SK-N-SH (cell line): ENCODE measurements around the gene IQSEC3.

Source experiments
- NRF1 ChIP-seq: IDR thresholded peaks from 2 replicates; pipeline ENCODE4 v1.6.1; 2012; ENCODE audit warnings: low read depth, mild to moderate bottlenecking, low read length
- POLR2AphosphoS5 ChIP-seq: IDR thresholded peaks from 2 replicates; pipeline ENCODE4 v1.6.1; 2012; ENCODE audit warnings: low read depth, low read length
- TF ChIP-seq, protein P1 (sequence below): fragments of 200-600 bp; sonication (generic); IDR thresholded peaks from 2 replicates; pipeline ENCODE4 v1.6.1; 2017; ENCODE audit warnings: antibody characterized with exemption, mild to moderate bottlenecking, moderate library complexity

DNA sequence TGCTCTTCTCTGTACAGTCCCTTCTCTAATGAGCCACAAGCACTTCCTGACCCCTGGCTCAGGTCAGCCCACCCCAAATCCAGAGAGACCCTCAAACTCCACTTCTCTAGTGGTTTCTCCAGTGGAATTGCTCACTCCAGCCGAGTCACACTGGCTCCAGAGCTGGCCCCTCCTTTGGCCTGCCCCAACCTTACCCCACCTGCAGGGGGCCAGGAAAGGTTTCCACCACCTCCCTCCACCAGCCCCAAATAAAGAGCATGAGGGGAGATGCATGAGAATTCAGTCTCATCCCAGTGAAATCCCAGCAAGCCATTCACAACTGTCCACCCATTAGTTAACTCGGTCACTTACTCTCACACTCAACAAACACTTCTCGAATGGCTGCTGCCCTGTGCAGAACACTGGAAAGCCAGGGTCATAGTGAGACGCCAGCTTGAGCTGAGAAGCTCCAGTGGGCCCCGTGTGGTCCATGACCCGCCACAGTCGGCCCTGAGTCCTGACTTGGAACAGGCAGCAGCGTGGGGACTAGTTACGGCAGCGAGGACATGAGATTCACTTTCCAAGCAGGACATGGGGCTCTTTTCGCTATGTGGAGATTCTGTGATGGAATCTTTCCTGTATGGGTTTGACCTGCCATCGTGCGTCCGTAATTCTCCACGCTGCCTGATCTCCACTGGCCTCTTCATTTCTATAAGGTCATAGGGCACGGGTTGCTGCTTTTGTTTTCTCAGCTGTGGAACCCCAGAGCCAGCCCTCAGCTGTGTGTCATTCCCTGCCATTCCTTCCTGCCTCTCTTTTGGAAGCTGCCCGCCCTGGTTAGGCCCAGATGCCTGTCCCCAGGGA, 103.2 kb downstream of the IQSEC3 start:
- TF ChIP-seq POLR2AphosphoS5 = no peak
- TF ChIP-seq, protein P1, sequence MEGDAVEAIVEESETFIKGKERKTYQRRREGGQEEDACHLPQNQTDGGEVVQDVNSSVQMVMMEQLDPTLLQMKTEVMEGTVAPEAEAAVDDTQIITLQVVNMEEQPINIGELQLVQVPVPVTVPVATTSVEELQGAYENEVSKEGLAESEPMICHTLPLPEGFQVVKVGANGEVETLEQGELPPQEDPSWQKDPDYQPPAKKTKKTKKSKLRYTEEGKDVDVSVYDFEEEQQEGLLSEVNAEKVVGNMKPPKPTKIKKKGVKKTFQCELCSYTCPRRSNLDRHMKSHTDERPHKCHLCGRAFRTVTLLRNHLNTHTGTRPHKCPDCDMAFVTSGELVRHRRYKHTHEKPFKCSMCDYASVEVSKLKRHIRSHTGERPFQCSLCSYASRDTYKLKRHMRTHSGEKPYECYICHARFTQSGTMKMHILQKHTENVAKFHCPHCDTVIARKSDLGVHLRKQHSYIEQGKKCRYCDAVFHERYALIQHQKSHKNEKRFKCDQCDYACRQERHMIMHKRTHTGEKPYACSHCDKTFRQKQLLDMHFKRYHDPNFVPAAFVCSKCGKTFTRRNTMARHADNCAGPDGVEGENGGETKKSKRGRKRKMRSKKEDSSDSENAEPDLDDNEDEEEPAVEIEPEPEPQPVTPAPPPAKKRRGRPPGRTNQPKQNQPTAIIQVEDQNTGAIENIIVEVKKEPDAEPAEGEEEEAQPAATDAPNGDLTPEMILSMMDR = peak; percentile 35; the same call in 1 of the 2 replicates
- TF ChIP-seq NRF1 = no peak
